ENCODE measurements around the gene FAAH. TPM values are rescaled to one million over a fixed set of nuclear protein-coding genes. Genes with fewer than 3 reads are reported as not detected.

FAAH gene
- total RNA-seq, 1 experiment from 2014 or later: 24.8 TPM

GRCh38 chr1:46403916-46404315 is 9.8 kb downstream of the FAAH start (continued):
- TF ChIP-seq REST (IDR thresholded peaks at IDR 0.05; ENCODE audit: low read depth) (no peak), CBX3 (IDR thresholded peaks at IDR 0.05; ENCODE audit: low read depth) (no peak), SIN3A (IDR thresholded peaks at IDR 0.05; ENCODE audit: low read depth) (no peak), POLR2A (IDR thresholded peaks at IDR 0.05; ENCODE audit: borderline replicate concordance, extremely low read depth, insufficient read depth, insufficient read length) (no peak), EZH2phosphoT487 (IDR thresholded peaks at IDR 0.05; ENCODE audit: borderline replicate concordance) (no peak), ATF3 (IDR thresholded peaks at IDR 0.05) (no peak), FOSL1 (IDR thresholded peaks at IDR 0.05; ENCODE audit: low read depth) (no peak), RAD21 (IDR thresholded peaks at IDR 0.05; ENCODE audit: low read depth) (no peak), SRF (IDR thresholded peaks at IDR 0.05; ENCODE audit: low read depth) (no peak), ELF1 (IDR thresholded peaks at IDR 0.05; ENCODE audit: borderline replicate concordance, low read depth) (no peak), JUND (IDR thresholded peaks at IDR 0.05) (no peak)

GRCh38 chr1:46404482-46405196 is 10.5 kb downstream of the FAAH start:
- CTCF ChIA-PET: no interaction called here

More at GRCh38 chr1:46404482-46405196, 10.5 kb downstream of the FAAH start:
- ATAC-seq (no peak), DNase-seq (ENCODE audit: low read depth, low spot score) (no peak)
- ChIA-PET POLR2A (no interaction called here), RAD21 (ENCODE audit: low non-redundant PET in 1 of 2, low total read pairs in 2 of 2, uncharacterized antibody in 2 of 2, unreplicated experiment in 2 of 2) (interaction anchor here in 1 of 2 experiments (0.6 kb wide), 1 partner anchor 40 kb away, joined by 4 read pairs; no protein-coding TSS in a partner anchor)
- no peak overlapping the region for H3K4me2 ChIP-seq (ENCODE audit: low read length)
- peaks cover 8 to 18% of the 10 kb centered on the region in 2 experiments; a peak in 3 of 4 replicates for H3K4me1 ChIP-seq (ENCODE audit: control insufficient read depth in 1 of 2, insufficient read depth in 2 of 2, low read length in 2 of 2)
- no peak overlapping the region for H3K4me3 ChIP-seq (replicated peaks in 1 of 2; ENCODE audit: low read depth in 1 of 2, low read length in 2 of 2)
- H4K20me1 ChIP-seq (ENCODE audit: insufficient read depth): no peaks in the 10 kb centered on the region
- intact Hi-C loops (cut with micrococcal nuclease): no loop called here
- no peaks in the 10 kb centered on the region for H3K36me3 ChIP-seq (ENCODE audit: control insufficient read depth in 1 of 2, insufficient read depth in 2 of 2, low read length in 2 of 2)
- H3K9ac ChIP-seq (ENCODE audit: low read length): no peak overlapping the region
- H3K27me3 ChIP-seq (ENCODE audit: insufficient read depth, low read length): no peaks in the 10 kb centered on the region
- no peaks in the 10 kb centered on the region for H3K79me2 ChIP-seq (ENCODE audit: insufficient read depth, low read length)
- no peaks in the 10 kb centered on the region for H3K9me3 ChIP-seq (ENCODE audit: control insufficient read depth in 1 of 2, insufficient read depth in 1 of 2, low read depth in 1 of 2, low read length in 2 of 2)
- H3K9me2 ChIP-seq (ENCODE audit: insufficient read depth): no peaks in the 10 kb centered on the region
- no TSS peak for BruUV-seq (replicated peaks)
- TF ChIP-seq ZBTB33 (IDR thresholded peaks at IDR 0.05; ENCODE audit: extremely low read depth, insufficient replicate concordance, low read length) (no peak), CBX3 (IDR thresholded peaks at IDR 0.05; ENCODE audit: low read depth) (no peak), JUND (IDR thresholded peaks at IDR 0.05) (no peak), EZH2 (IDR thresholded peaks at IDR 0.05) (no peak), CTCF (IDR thresholded peaks at IDR 0.05 in 2 of 3, conservative IDR thresholded peaks at IDR 0.05 in 1 of 3; ENCODE audit: borderline replicate concordance in 1 of 3, insufficient read depth in 1 of 3, low read depth in 2 of 3, low read length in 2 of 3) (no peak), EGR1 (IDR thresholded peaks at IDR 0.05; ENCODE audit: low read depth) (no peak), EZH2phosphoT487 (IDR thresholded peaks at IDR 0.05; ENCODE audit: borderline replicate concordance) (no peak), SIN3A (IDR thresholded peaks at IDR 0.05; ENCODE audit: low read depth) (no peak), MAX (IDR thresholded peaks at IDR 0.05) (no peak)
- H2AFZ ChIP-seq (ENCODE audit: low read depth, low read length, poor library complexity, severe bottlenecking): no peak overlapping the region
- no peak overlapping the region for H3K27ac ChIP-seq (ENCODE audit: low read depth, low read length)
